Activated naive CD8-positive, alpha-beta T cell treated with anti-CD3 and anti-CD28 coated beads, Interleukin-2, amount 50 U/mL, for 24 hours (primary cell): ENCODE measurements around the gene PPP1R14C.

Experiments used
- ATAC-seq: fragments of 150-1000 bp; cut with Tn5 transposase; one replicate; pipeline ENCODE4 v1.10.0; 2021
- DNase-seq: peaks from one replicate; pipeline ENCODE4 v3.0.0; 2021
- H3K27ac Mint-ChIP-seq: one replicate; pipeline ENCODE4 v1.8.0; 2021; ENCODE audit warnings: mild to moderate bottlenecking, mixed read lengths
- H3K27me3 Mint-ChIP-seq: one replicate; pipeline ENCODE4 v1.8.0; 2021; ENCODE audit warnings: mixed read lengths
- H3K36me3 Mint-ChIP-seq: one replicate; pipeline ENCODE4 v1.8.0; 2021; ENCODE audit warnings: low read depth, mixed read lengths
- H3K4me1 Mint-ChIP-seq: one replicate; pipeline ENCODE4 v1.8.0; 2021; ENCODE audit warnings: mixed read lengths
- H3K4me3 Mint-ChIP-seq: one replicate; pipeline ENCODE4 v1.8.0; 2021; ENCODE audit warnings: mild to moderate bottlenecking, moderate library complexity, mixed read lengths
- H3K9me3 Mint-ChIP-seq: one replicate; pipeline ENCODE4 v1.8.0; 2021; ENCODE audit warnings: mixed read lengths

The PPP1R14C gene

DNA sequence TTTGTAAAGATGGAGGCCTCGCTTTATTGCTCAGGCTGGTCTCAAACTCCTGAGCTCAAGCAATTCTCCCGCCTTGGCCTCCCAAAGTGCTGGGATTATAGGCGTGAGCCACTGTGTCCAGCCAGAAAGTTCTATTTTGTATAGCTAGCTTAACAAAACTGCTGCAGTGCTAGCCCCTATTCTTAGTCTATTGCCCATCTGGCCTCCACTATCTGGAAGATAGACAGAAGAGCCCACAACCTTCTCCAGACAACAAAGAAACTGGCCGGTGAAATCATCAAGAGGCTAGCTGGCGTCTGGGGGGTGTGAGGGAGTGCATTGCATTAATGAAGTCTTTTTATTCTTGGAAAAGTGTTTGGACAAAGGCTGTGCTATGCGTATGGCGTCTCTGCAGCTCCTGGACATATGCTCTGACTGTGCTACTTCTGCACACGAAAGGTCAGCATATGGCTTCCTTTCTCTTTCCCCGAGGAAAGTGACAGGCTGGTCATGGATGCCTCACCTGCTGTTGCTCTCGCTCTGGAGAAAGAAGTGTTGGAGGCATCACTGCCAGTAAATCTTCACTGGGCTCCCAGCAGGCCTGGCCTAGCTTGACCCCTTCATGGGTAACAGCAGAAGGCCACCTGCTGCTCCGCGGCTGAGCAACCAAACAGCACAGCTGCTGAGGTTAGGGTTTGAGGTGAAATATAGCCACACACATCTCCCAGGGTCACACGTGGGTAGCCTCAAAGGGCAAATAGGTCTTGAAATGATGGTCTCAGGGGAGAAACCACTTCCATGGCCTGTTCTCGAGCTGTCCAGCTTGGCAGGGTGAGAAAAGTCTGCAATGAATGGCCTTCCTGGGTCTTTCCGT, 130.8 kb downstream of the PPP1R14C start:
- H3K27ac Mint-ChIP-seq = no peak overlapping the region
- H3K4me1 Mint-ChIP-seq = no peaks in the 10 kb centered on the region
- H3K4me3 Mint-ChIP-seq = no peak overlapping the region
- peaks cover 8% of the 10 kb centered on the region for H3K27me3 Mint-ChIP-seq
- ATAC-seq (peak; percentile 15), DNase-seq (no peak)
- no peaks in the 10 kb centered on the region for H3K9me3 Mint-ChIP-seq
- H3K36me3 Mint-ChIP-seq = no peaks in the 10 kb centered on the region

DNA sequence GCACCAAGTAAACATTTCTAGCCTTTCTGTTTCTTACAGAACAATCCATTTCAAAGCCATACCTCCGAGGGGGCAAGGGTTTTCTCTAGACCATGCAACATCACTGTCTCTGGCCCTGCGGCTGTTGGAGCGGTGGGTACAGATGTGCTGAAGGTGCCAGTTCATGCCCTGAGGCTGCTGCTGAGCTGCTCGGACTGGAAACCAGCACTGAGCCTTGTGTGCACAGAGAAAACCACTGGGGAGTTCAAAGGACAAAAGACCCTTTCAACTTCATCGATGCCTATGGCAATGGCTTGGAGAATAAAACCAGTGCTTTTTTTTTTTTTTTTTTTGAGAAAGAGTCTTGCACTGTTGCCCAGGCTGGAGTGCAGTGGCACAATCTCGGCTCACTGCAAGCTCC, 132.6 kb downstream of the PPP1R14C start:
- ATAC-seq = no peak
- Mint-ChIP-seq H3K9me3 (no peaks in the 10 kb centered on the region), H3K36me3 (no peaks in the 10 kb centered on the region), H3K4me1 (no peaks in the 10 kb centered on the region), H3K27me3 (peaks cover 18% of the 10 kb centered on the region), H3K27ac (no peak overlapping the region), H3K4me3 (no peak overlapping the region)
- no peak for DNase-seq

DNA sequence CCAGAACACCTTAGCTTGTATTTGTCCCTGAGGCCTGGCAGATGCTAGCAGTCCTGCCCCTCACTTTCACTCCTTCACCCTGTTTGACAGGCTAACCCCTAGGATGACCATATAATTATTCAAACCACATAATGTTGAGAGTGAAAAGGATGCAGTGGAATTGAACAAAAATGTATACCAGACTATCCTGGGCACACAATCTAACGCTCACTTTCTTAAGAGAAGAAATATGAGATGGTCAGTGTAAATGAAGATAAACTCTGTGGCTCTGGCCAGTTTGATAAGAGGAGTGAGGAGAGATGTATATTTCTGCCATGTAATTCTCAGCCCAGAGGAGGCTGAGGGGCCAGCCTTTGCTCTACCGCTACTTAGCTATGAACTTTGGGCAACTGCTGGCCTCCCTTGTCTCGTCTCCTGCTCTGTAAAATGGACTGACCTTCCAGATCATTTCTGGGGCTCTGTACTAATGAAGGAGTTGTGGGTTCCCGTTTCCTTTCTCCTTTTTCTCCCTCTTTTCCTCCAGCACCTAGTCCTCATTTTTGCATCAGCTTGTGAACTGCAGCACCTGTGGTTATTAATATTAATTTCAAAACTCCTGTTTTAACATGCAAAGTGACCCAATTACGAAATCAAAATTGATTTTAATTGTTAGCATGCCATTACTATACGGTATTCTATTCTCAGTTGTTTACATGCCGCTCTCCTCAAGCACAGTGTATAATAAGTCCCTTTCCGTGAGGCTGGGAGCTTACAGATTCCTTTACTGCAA, 133.5 kb downstream of the PPP1R14C start:
- H3K36me3 Mint-ChIP-seq = no peaks in the 10 kb centered on the region
- H3K4me3 Mint-ChIP-seq = no peak overlapping the region
- peaks cover 24% of the 10 kb centered on the region for H3K27me3 Mint-ChIP-seq
- no peak overlapping the region for H3K27ac Mint-ChIP-seq
- DNase-seq = no peak
- no peaks in the 10 kb centered on the region for H3K4me1 Mint-ChIP-seq
- no peaks in the 10 kb centered on the region for H3K9me3 Mint-ChIP-seq
- ATAC-seq = no peak

DNA sequence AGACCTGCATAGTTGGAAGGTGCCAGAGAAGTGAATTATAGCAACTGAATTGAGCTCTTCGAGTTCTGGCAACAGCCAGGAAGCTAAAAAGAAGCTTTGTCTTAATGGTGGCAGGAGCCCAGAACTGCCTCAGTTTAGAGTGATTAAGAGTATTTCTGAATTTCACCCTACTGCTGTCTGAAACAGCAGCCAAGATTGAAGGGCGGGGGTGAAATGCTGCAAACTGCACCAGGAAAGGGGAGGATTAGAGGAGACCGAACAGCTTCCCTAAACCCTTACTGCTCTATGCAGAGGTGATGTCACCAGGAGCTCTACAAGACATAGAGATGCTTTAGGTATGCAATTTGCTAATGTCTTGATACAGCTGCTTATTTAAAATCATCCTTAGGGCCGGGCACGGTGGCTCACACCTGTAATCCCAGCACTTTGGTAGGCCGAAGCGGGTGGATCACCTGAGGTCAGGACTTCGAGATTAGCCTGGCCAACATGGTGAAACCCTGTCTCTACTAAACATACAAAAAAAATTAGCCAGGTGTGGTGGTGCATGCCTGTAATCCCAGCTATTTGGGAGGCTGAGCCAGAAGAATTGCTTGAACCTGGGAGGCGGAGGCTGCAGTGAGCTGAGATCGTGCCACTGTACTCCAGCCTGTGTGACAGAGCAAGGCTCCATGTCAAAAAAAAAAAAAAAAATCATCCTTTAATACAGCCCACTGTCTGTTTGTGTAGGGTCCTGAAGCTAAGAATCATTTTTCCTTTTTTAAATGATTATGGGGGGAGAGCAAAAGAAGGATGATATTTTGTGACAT, 134.3 kb downstream of the PPP1R14C start:
- H3K9me3 Mint-ChIP-seq = no peaks in the 10 kb centered on the region
- H3K27ac Mint-ChIP-seq = no peak overlapping the region

GRCh38 chr6:150279533-150279932, 136.7 kb downstream of the PPP1R14C start:
- Mint-ChIP-seq H3K4me1 (no peaks in the 10 kb centered on the region), H3K4me3 (no peak overlapping the region), H3K9me3 (no peaks in the 10 kb centered on the region), H3K27ac (no peak overlapping the region), H3K36me3 (no peaks in the 10 kb centered on the region), H3K27me3 (peaks cover 41% of the 10 kb centered on the region)
- ATAC-seq = no peak
- no peak for DNase-seq

More for the DNA sequence above, 134.3 kb downstream of the PPP1R14C start:
- DNase-seq (no peak), ATAC-seq (no peak)
- no peaks in the 10 kb centered on the region for H3K36me3 Mint-ChIP-seq
- H3K27me3 Mint-ChIP-seq = peaks cover 29% of the 10 kb centered on the region
- H3K4me3 Mint-ChIP-seq = no peak overlapping the region
- H3K4me1 Mint-ChIP-seq = no peaks in the 10 kb centered on the region

- ATAC-seq (no peak), DNase-seq (no peak)
- peaks cover 46% of the 10 kb centered on the region for H3K27me3 Mint-ChIP-seq
- H3K4me3 Mint-ChIP-seq = no peak overlapping the region
- H3K27ac Mint-ChIP-seq = no peak overlapping the region
- no peaks in the 10 kb centered on the region for H3K36me3 Mint-ChIP-seq
- H3K9me3 Mint-ChIP-seq = no peaks in the 10 kb centered on the region
- no peaks in the 10 kb centered on the region for H3K4me1 Mint-ChIP-seq
Measured at GRCh38 chr6:150280703-150281102, 137.9 kb downstream of the PPP1R14C start.

- Mint-ChIP-seq H3K4me1 (no peaks in the 10 kb centered on the region), H3K4me3 (no peak overlapping the region), H3K27me3 (peaks cover 44% of the 10 kb centered on the region), H3K36me3 (no peaks in the 10 kb centered on the region), H3K9me3 (no peaks in the 10 kb centered on the region), H3K27ac (no peak overlapping the region)
- no peak for ATAC-seq
- no peak for DNase-seq
Measured at GRCh38 chr6:150281767-150282166, 138.9 kb downstream of the PPP1R14C start.

- Mint-ChIP-seq H3K9me3 (no peaks in the 10 kb centered on the region), H3K27ac (no peak overlapping the region), H3K36me3 (no peaks in the 10 kb centered on the region), H3K27me3 (peaks cover 45% of the 10 kb centered on the region), H3K4me3 (no peak overlapping the region), H3K4me1 (no peaks in the 10 kb centered on the region)
- DNase-seq (no peak), ATAC-seq (no peak)
Measured at GRCh38 chr6:150282806-150283205, 140.0 kb downstream of the PPP1R14C start.

DNA sequence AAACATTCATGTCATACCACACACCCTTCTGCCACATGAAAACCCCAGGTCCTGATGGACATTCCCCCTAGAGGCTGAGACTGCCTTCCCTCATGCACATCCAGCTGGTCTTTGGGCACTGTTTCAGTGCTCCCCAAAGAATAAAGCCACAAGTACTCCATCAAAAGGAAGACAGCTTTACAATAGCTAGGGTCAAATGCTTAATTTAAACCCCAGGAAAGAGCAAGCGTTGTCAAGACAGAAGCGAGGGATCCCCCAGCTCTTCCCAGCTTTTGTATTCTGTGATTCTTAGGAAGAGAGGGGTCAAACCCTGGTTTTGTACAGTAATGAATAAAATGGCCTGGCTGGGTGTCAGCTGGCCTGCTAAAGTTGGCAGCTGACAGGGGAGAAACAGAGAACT, 143.6 kb downstream of the PPP1R14C start:
- H3K27ac Mint-ChIP-seq = no peak overlapping the region
- H3K27me3 Mint-ChIP-seq = peaks cover 40% of the 10 kb centered on the region
- H3K4me1 Mint-ChIP-seq = no peaks in the 10 kb centered on the region
- ATAC-seq (no peak), DNase-seq (no peak)
- H3K4me3 Mint-ChIP-seq = no peak overlapping the region
- no peaks in the 10 kb centered on the region for H3K36me3 Mint-ChIP-seq
- no peaks in the 10 kb centered on the region for H3K9me3 Mint-ChIP-seq

DNA sequence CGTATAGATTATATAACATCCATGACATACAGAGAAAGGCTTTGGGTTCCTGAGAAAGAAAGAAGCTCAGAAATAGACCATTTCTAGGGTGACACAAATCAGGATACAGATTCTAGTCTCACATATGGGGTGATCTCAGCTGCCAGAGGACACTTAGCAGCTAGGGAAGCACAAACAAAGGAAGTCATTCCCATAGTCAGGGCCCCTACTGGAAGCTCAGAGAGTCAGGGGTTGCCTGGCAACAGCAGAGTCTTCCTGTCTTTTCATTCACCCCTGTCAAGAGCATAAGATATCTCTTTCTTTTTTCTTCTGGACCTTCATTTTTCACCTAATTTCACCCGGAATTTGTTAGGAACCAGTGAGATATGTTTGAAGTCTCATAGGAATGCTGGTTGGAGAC, 144.1 kb downstream of the PPP1R14C start:
- peaks cover 39% of the 10 kb centered on the region for H3K27me3 Mint-ChIP-seq
- H3K4me1 Mint-ChIP-seq = no peaks in the 10 kb centered on the region
- ATAC-seq (no peak), DNase-seq (no peak)
- no peaks in the 10 kb centered on the region for H3K36me3 Mint-ChIP-seq
- no peak overlapping the region for H3K27ac Mint-ChIP-seq
- H3K4me3 Mint-ChIP-seq = no peak overlapping the region
- no peaks in the 10 kb centered on the region for H3K9me3 Mint-ChIP-seq

GRCh38 chr6:150288456-150288855, 145.6 kb downstream of the PPP1R14C start:
- DNase-seq (no peak), ATAC-seq (no peak)
- H3K27me3 Mint-ChIP-seq = peaks cover 30% of the 10 kb centered on the region
- H3K36me3 Mint-ChIP-seq = no peaks in the 10 kb centered on the region
- H3K27ac Mint-ChIP-seq = no peak overlapping the region
- H3K9me3 Mint-ChIP-seq = no peaks in the 10 kb centered on the region
- no peaks in the 10 kb centered on the region for H3K4me1 Mint-ChIP-seq
- no peak overlapping the region for H3K4me3 Mint-ChIP-seq

DNA sequence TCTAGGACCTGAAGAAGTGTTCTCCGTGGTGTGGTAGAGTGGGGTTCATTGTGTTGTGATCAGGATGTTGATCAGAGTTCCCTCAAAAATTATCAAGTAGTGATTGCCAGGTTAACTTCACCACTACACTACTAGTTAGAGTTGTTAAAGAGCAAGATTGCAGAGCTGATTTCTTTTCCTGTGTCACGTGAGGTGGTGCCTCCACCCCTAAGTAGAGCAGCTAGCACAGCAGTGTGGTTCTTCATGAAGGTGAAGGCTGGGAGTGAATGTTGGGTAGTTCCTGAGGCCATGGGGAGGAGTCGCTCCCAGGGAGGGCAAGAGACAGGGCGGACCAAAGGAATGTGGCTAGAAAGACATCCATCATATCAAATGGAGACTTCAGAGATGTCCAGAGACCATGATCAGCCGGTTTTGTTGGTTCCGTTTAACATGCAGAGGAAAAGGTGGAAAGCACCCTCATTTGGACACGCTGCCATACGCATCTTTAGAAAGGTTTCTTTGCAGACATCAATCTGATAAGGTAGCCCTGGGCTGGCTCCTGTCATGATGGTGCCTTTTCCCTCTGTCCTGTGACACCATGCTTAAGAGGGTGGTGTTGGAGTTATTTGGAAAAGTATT, 146.7 kb downstream of the PPP1R14C start:
- no peaks in the 10 kb centered on the region for H3K36me3 Mint-ChIP-seq
- ATAC-seq = no peak
- DNase-seq = no peak
- peaks cover 27% of the 10 kb centered on the region for H3K27me3 Mint-ChIP-seq
- H3K9me3 Mint-ChIP-seq = no peaks in the 10 kb centered on the region
- H3K4me1 Mint-ChIP-seq = no peaks in the 10 kb centered on the region
- no peak overlapping the region for H3K27ac Mint-ChIP-seq
- no peak overlapping the region for H3K4me3 Mint-ChIP-seq

DNA sequence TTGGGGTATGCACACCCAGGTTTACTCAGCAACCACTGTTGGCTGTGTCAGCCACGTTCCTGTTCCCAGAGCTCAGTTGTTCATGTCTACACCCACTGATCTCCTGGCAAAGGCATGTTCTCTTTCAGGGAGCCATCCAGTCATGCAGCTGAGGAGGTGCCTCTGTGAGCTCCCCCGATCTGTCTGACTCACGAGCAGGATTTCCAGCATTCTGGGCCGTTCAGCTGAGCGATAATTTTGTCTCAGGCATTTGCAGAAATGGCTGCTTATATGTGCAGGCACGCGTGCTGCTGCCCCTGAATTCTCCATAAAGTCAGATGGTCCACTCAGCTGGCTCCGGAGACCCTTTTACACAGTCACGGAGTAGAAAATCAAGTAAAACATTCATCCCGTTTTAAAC, 147.6 kb downstream of the PPP1R14C start:
- no peak for DNase-seq
- Mint-ChIP-seq H3K36me3 (no peaks in the 10 kb centered on the region), H3K27ac (no peak overlapping the region), H3K4me1 (no peaks in the 10 kb centered on the region), H3K4me3 (no peak overlapping the region), H3K27me3 (peaks cover 21% of the 10 kb centered on the region), H3K9me3 (no peaks in the 10 kb centered on the region)
- no peak for ATAC-seq

GRCh38 chr6:150291968-150292710, 149.3 kb downstream of the PPP1R14C start:
- Mint-ChIP-seq H3K4me1 (no peaks in the 10 kb centered on the region), H3K27ac (no peak overlapping the region), H3K27me3 (peaks cover 15% of the 10 kb centered on the region), H3K36me3 (no peaks in the 10 kb centered on the region), H3K9me3 (no peaks in the 10 kb centered on the region), H3K4me3 (no peak overlapping the region)
- no peak for ATAC-seq
- DNase-seq = no peak
